Central memory CD8-positive, alpha-beta T cell (primary cell): Measurements from ENCODE around the gene TTI1.

Experiments
- ATAC-seq: fragments of 150-1000 bp; cut with Tn5 transposase; replicated peaks from 2 replicates; pipeline ENCODE4 v1.10.0; 2022; ENCODE audit warnings: mild to moderate bottlenecking, moderate FRiP score, moderate number of reproducible peaks; ENCODE audit not compliant: poor library complexity, severe bottlenecking; ENCODE audit errors: extremely low read depth
- DNase-seq, 2 donors: peaks; one replicate each; pipeline ENCODE4 v3.0.0; 2021; ENCODE audit warnings: low spot score in 2 of 2
- H3K27ac Mint-ChIP-seq: one replicate; pipeline ENCODE4 v1.8.0; 2022; ENCODE audit warnings: low read depth, mild to moderate bottlenecking, moderate library complexity, mixed read lengths
- H3K27me3 Mint-ChIP-seq: one replicate; pipeline ENCODE4 v1.8.0; 2022; ENCODE audit warnings: mixed read lengths
- H3K36me3 Mint-ChIP-seq: one replicate; pipeline ENCODE4 v1.8.0; 2022; ENCODE audit warnings: mild to moderate bottlenecking, moderate library complexity, mixed read lengths; ENCODE audit not compliant: insufficient read depth
- H3K4me1 Mint-ChIP-seq: one replicate; pipeline ENCODE4 v1.8.0; 2022; ENCODE audit warnings: mixed read lengths
- H3K4me3 Mint-ChIP-seq: one replicate; pipeline ENCODE4 v1.8.0; 2022; ENCODE audit warnings: mild to moderate bottlenecking, moderate library complexity, mixed read lengths
- H3K9me3 Mint-ChIP-seq: one replicate; pipeline ENCODE4 v1.8.0; 2022; ENCODE audit warnings: mixed read lengths

The TTI1 gene

GRCh38 chr20:37956107-37956585 lies 77.1 kb downstream of the TTI1 start:
- Mint-ChIP-seq H3K4me1 (no peaks in the 10 kb centered on the region), H3K4me3 (no peak overlapping the region), H3K36me3 (no peaks in the 10 kb centered on the region), H3K27ac (no peak overlapping the region), H3K9me3 (no peaks in the 10 kb centered on the region), H3K27me3 (peaks cover 34% of the 10 kb centered on the region)
- ATAC-seq (no peak), DNase-seq (no peak)

DNA sequence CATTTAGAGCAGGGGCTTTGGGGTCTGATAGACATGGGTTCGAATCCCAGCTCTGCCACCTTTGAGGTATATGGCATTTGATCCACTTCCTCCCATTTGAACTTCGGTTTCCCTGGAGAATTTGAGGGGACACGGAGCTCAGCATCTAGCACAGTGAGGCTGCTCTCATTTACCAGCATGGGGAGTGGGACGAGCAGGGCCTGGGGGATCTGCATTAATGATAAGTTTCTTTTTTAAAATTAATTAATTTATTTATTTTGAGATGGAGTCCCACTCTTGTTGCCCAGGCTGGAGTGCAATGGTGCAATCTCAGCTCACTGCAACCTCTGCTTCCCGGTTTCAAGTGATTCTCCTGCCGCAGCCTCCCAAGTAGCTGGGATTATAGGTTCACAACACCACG lies 77.7 kb downstream of the TTI1 start:
- H3K27me3 Mint-ChIP-seq = peaks cover 34% of the 10 kb centered on the region
- H3K4me1 Mint-ChIP-seq = no peaks in the 10 kb centered on the region
- H3K4me3 Mint-ChIP-seq = no peak overlapping the region
- no peak for DNase-seq
- H3K36me3 Mint-ChIP-seq = no peaks in the 10 kb centered on the region
- no peak for ATAC-seq
- no peak overlapping the region for H3K27ac Mint-ChIP-seq
- no peaks in the 10 kb centered on the region for H3K9me3 Mint-ChIP-seq

GRCh38 chr20:37954626-37955025 lies 78.6 kb downstream of the TTI1 start:
- DNase-seq = no peak
- H3K36me3 Mint-ChIP-seq = peaks cover 1% of the 10 kb centered on the region
- no peak overlapping the region for H3K4me3 Mint-ChIP-seq
- peaks cover 26% of the 10 kb centered on the region for H3K27me3 Mint-ChIP-seq
- no peaks in the 10 kb centered on the region for H3K4me1 Mint-ChIP-seq
- no peaks in the 10 kb centered on the region for H3K9me3 Mint-ChIP-seq
- H3K27ac Mint-ChIP-seq = no peak overlapping the region
- ATAC-seq = no peak

- DNase-seq = no peak
- H3K36me3 Mint-ChIP-seq = peaks cover 1% of the 10 kb centered on the region
- H3K9me3 Mint-ChIP-seq = no peaks in the 10 kb centered on the region
- no peaks in the 10 kb centered on the region for H3K4me1 Mint-ChIP-seq
- ATAC-seq = no peak
- H3K27ac Mint-ChIP-seq = no peak overlapping the region
- no peak overlapping the region for H3K4me3 Mint-ChIP-seq
- peaks cover 25% of the 10 kb centered on the region for H3K27me3 Mint-ChIP-seq
Measured at GRCh38 chr20:37954190-37954589, 79.1 kb downstream of the TTI1 start.

DNA sequence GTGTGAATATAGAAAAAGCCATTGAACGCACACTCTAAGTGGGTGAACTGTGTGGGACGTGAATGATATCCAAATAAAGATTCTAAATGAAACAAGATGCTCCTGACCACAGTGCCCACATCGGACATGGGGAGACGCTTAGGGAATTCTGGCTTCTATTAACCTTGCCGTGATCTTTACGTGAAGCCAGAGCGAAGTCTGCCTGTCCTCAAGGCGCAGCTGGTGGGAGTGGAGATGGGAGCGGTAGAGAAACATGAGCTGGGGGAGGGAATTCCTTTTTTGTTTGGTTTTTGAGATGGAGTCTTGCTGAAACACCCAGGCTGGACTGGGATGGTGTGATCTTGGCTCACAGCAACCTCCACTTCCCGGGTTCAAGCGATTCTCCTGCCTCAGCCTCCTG lies 84.3 kb downstream of the TTI1 start:
- H3K9me3 Mint-ChIP-seq = peaks cover 5% of the 10 kb centered on the region
- ATAC-seq (no peak), DNase-seq (no peak)
- peaks cover 1% of the 10 kb centered on the region for H3K36me3 Mint-ChIP-seq
- H3K27me3 Mint-ChIP-seq = peaks cover 42% of the 10 kb centered on the region
- no peak overlapping the region for H3K4me3 Mint-ChIP-seq
- H3K4me1 Mint-ChIP-seq = no peaks in the 10 kb centered on the region
- H3K27ac Mint-ChIP-seq = no peak overlapping the region

DNA sequence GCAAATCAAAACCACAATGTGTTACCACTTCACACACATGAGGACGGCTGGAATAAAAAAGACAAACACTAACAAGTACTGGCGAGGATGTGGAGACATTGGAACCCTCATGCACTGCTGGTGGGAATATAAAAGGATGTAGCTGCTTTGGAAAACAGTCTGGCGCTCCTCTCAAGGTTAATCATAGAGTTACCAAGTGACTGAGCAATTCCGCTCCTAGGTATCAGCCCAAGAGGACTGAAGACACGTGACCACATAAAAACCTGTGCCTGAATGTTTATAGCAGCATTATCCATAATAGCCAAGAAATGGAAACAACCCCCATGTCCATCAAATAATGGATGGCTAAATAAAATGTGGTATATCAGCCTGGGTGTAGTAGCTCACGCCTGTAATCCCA lies 85.3 kb downstream of the TTI1 start:
- H3K4me3 Mint-ChIP-seq = no peak overlapping the region
- H3K9me3 Mint-ChIP-seq = peaks cover 5% of the 10 kb centered on the region
- ATAC-seq = no peak
- H3K36me3 Mint-ChIP-seq = peaks cover 1% of the 10 kb centered on the region
- H3K27me3 Mint-ChIP-seq = peaks cover 42% of the 10 kb centered on the region
- H3K4me1 Mint-ChIP-seq = no peaks in the 10 kb centered on the region
- DNase-seq = no peak
- no peak overlapping the region for H3K27ac Mint-ChIP-seq

GRCh38 chr20:37946946-37947345 lies 86.3 kb downstream of the TTI1 start:
- ATAC-seq (no peak), DNase-seq (no peak)
- H3K4me3 Mint-ChIP-seq = no peak overlapping the region
- peaks cover 5% of the 10 kb centered on the region for H3K9me3 Mint-ChIP-seq
- H3K27ac Mint-ChIP-seq = no peak overlapping the region
- peaks cover 1% of the 10 kb centered on the region for H3K36me3 Mint-ChIP-seq
- H3K27me3 Mint-ChIP-seq = peaks cover 42% of the 10 kb centered on the region
- no peaks in the 10 kb centered on the region for H3K4me1 Mint-ChIP-seq

DNA sequence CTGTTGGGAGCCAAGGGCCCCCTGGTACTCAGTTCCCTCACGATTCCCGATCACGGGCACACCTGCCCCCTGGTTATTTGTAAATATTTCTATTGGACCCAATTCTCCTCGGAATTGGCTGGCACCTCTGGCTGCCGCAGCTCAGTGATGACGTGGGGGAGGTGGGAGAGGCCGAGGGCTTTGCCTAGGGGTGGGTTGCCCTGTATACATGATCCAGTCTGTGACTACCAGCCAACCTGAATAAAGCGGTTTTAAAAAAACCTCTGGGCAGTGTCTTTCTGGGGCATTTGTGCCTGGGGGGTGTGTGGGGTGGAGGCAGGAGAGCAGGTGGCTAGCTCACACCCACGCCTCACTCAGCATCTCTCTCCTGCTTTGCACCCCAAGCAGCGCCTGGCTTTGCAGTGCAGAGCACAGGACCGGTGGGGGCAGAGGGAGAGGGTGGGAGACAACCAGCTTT lies 88.1 kb downstream of the TTI1 start:
- H3K9me3 Mint-ChIP-seq = peaks cover 5% of the 10 kb centered on the region
- no peak overlapping the region for H3K27ac Mint-ChIP-seq
- H3K4me1 Mint-ChIP-seq = no peaks in the 10 kb centered on the region
- peaks cover 42% of the 10 kb centered on the region for H3K27me3 Mint-ChIP-seq
- ATAC-seq (no peak), DNase-seq (no peak)
- H3K4me3 Mint-ChIP-seq = no peak overlapping the region
- H3K36me3 Mint-ChIP-seq = no peaks in the 10 kb centered on the region

DNA sequence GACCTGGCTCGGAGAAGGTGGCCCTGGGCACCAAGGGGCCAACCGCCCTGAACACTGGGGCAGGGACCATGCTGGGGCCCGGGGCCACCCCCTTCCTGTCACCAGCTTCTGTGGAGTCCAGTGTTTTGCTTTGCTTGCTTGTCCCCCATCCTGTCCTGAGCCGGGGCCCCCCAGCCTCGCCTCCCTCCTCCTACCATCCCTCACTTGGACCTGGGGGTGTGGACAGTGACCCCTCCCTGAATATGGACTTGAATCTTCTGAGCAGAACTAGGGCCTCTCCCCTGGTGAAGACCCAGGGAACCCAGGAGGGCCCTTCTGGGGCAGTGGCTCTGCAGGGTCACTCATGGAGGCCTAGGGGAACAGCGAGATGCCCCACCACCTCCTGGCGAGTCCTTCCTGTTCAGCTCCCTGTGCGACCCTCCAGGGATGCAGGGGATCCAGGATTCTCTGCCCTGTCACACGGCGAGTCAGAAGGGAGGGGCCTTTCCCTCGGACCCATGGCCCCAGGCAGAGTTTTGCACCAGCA lies 88.7 kb downstream of the TTI1 start:
- DNase-seq = no peak
- no peak for ATAC-seq
- Mint-ChIP-seq H3K4me1 (no peaks in the 10 kb centered on the region), H3K27ac (no peak overlapping the region), H3K36me3 (no peaks in the 10 kb centered on the region), H3K27me3 (peaks cover 42% of the 10 kb centered on the region), H3K9me3 (peaks cover 5% of the 10 kb centered on the region), H3K4me3 (no peak overlapping the region)

DNA sequence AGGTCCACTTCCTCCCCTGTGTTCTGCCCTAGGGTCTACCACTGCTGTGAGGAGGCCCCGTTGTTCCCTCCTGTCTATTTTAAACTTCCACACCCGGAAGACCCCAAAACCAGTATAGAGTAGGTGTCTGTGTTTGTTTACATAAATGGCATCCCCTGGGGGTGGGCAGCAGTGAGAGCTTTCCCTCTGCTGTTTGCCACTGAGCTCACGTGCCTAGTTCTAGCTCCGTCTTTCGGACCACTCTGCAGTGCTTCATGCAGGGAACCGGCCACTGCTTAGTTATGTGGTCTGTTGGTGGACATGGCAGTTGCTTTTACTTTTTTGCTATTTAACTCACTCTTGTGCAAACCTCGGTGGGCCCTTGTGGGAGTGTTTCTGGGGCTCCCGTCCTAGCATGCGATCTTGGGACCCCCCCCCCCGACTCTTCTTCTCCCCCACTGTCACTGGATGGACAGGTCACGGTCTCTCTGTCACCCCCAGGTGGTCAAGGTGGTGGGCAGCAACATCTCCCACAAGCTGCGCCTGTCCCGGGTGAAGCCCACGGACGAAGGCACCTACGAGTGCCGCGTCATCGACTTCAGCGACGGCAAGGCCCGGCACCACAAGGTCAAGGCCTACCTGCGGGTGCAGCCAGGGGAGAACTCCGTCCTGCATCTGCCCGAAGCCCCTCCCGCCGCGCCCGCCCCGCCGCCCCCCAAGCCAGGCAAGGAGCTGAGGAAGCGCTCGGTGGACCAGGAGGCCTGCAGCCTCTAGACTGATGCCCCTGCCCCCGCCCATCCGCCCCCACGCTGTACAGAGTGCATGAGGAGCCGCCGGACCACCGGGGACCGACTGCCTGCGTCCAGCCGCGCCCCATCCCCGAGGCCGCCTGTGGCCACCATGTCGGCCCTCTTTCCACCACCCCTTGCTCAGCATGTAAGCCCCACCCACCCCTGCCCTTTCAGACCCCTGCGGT lies 89.5 kb downstream of the TTI1 start:
- Mint-ChIP-seq H3K4me3 (no peak overlapping the region), H3K4me1 (no peaks in the 10 kb centered on the region), H3K36me3 (no peaks in the 10 kb centered on the region), H3K9me3 (peaks cover 5% of the 10 kb centered on the region), H3K27me3 (peaks cover 36% of the 10 kb centered on the region), H3K27ac (no peak overlapping the region)
- no peak for DNase-seq
- no peak for ATAC-seq

GRCh38 chr20:37943033-37943432 lies 90.2 kb downstream of the TTI1 start:
- Mint-ChIP-seq H3K27me3 (peaks cover 30% of the 10 kb centered on the region), H3K36me3 (no peaks in the 10 kb centered on the region), H3K27ac (no peak overlapping the region), H3K9me3 (peaks cover 5% of the 10 kb centered on the region), H3K4me3 (no peak overlapping the region), H3K4me1 (no peaks in the 10 kb centered on the region)
- DNase-seq (no peak), ATAC-seq (no peak)

DNA sequence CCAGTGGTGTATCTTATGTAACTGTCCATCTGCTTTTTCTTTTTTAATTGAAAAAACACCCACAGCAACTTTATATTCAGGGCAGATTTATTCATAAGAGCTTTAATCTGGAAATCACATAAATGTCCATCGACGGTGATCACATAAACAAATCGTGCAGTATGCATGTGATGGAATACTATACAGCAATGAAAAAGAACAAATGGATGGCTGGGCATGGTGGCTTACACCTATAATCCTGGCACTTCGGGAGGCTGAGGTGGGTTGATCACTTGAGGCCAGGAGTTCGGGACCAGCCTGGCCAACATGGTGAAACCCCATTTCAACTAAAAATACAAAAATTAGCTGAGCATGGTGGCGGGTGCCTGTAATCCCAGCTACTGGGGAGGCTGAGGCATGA lies 91.3 kb downstream of the TTI1 start:
- H3K9me3 Mint-ChIP-seq = no peaks in the 10 kb centered on the region

GRCh38 chr20:37941332-37941731 lies 91.9 kb downstream of the TTI1 start:
- ATAC-seq (no peak), DNase-seq (no peak)
- no peaks in the 10 kb centered on the region for H3K36me3 Mint-ChIP-seq
- H3K4me1 Mint-ChIP-seq = no peaks in the 10 kb centered on the region
- H3K9me3 Mint-ChIP-seq = no peaks in the 10 kb centered on the region
- H3K4me3 Mint-ChIP-seq = no peak overlapping the region
- H3K27ac Mint-ChIP-seq = no peak overlapping the region
- H3K27me3 Mint-ChIP-seq = peaks cover 21% of the 10 kb centered on the region

More for the DNA sequence above, 91.3 kb downstream of the TTI1 start:
- Mint-ChIP-seq H3K4me1 (no peaks in the 10 kb centered on the region), H3K27ac (no peak overlapping the region), H3K36me3 (no peaks in the 10 kb centered on the region), H3K4me3 (no peak overlapping the region), H3K27me3 (peaks cover 28% of the 10 kb centered on the region)
- DNase-seq (no peak), ATAC-seq (no peak)
